ENCODE measurements around the gene TRIM17.

The TRIM17 gene

DNA sequence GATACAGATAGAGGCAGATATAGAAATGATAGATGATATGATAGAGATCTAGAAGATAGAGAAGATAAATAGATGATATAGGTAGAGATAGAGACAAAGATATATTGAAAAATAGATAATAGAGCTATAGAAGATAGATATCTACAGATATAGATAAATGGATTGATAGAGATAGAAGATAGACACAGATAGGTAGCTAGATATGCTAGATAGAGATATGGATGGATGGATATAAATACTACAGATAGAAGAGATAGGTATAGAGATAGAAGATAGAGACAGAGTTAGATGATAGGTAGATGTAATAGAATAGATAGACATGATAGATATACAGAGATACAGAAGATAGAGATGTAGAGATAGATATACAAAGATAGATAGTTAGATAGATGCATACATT, 31.4 kb downstream of the TRIM17 start:
- H3K9ac ChIP-seq, result no peak overlapping the region
- TF ChIP-seq, protein P1, sequence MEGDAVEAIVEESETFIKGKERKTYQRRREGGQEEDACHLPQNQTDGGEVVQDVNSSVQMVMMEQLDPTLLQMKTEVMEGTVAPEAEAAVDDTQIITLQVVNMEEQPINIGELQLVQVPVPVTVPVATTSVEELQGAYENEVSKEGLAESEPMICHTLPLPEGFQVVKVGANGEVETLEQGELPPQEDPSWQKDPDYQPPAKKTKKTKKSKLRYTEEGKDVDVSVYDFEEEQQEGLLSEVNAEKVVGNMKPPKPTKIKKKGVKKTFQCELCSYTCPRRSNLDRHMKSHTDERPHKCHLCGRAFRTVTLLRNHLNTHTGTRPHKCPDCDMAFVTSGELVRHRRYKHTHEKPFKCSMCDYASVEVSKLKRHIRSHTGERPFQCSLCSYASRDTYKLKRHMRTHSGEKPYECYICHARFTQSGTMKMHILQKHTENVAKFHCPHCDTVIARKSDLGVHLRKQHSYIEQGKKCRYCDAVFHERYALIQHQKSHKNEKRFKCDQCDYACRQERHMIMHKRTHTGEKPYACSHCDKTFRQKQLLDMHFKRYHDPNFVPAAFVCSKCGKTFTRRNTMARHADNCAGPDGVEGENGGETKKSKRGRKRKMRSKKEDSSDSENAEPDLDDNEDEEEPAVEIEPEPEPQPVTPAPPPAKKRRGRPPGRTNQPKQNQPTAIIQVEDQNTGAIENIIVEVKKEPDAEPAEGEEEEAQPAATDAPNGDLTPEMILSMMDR (conservative IDR thresholded peaks at IDR 0.05; ENCODE audit: low read depth, low read length), result no peak
- no peaks in the 10 kb centered on the region for H3K27me3 ChIP-seq (ENCODE audit: insufficient read depth, low read depth)

DNA sequence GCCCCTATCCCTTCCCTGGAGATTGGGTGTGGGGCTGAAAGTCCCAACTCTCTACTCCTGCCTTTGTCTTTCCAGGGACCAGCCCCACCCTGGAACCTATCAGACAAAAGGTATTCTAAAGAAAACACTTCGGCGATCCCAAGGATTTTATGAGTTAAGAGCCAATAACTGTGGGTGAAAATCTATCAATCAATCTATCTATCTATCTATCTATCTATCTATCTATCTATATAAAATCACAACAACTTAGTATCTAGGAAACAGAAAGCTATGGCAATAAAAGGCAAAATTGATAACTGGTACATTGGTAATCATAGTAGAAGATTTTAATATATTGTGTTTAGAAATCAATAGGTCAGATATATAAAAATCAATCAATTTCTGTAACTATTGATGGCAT, 32.9 kb downstream of the TRIM17 start:
- Histone ChIP-seq H3K27me3 (ENCODE audit: insufficient read depth, low read depth) (no peaks in the 10 kb centered on the region), H2AFZ (ENCODE audit: low read depth) (no peak overlapping the region), H3K36me3 (ENCODE audit: insufficient read depth) (no peaks in the 10 kb centered on the region), H3K27ac (no peak overlapping the region), H3K4me2 (no peak overlapping the region), H3K79me2 (ENCODE audit: insufficient read depth, low read depth) (no peaks in the 10 kb centered on the region), H3K4me1 (ENCODE audit: low read depth, poor library complexity, severe bottlenecking) (no peaks in the 10 kb centered on the region), H3K4me3 (IDR thresholded peaks at IDR 0.05; ENCODE audit: insufficient read depth, low read depth, low read length) (no peak overlapping the region), H4K20me1 (ENCODE audit: insufficient read depth) (no peaks in the 10 kb centered on the region), H3K9ac (no peak overlapping the region)
- TF ChIP-seq, protein P1 (conservative IDR thresholded peaks at IDR 0.05; ENCODE audit: low read depth, low read length), result no peak

More for the DNA sequence above, 31.4 kb downstream of the TRIM17 start:
- no peaks in the 10 kb centered on the region for H4K20me1 ChIP-seq (ENCODE audit: insufficient read depth)
- H2AFZ ChIP-seq (ENCODE audit: low read depth), result no peak overlapping the region
- H3K4me2 ChIP-seq, result no peak overlapping the region
- H3K4me1 ChIP-seq (ENCODE audit: low read depth, poor library complexity, severe bottlenecking), result no peaks in the 10 kb centered on the region
- H3K79me2 ChIP-seq (ENCODE audit: insufficient read depth, low read depth), result no peaks in the 10 kb centered on the region
- no peak overlapping the region for H3K27ac ChIP-seq
- H3K36me3 ChIP-seq (ENCODE audit: insufficient read depth), result no peaks in the 10 kb centered on the region
- H3K4me3 ChIP-seq (IDR thresholded peaks at IDR 0.05; ENCODE audit: insufficient read depth, low read depth, low read length), result no peak overlapping the region

DNA sequence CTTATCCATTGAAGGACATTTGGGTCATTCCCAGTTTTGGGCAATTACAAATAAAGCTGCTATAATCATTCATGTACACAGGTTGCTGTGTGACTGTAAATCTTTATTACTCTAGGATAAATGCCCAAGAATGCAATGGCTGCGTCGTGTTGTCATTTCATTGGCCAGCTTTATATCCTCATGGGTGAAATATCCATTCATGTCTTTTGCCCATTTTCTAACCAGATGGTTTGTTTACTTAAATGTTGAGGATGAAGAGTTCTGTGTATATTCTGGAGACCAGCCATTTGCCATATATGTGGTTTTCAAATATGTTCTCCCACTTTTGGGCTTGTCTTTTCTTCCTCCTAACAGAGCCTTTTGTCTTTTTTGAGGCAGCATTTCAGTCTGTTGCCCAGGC, 35.3 kb downstream of the TRIM17 start:
- H3K4me2 ChIP-seq, result no peak overlapping the region
- no peak overlapping the region for H3K4me3 ChIP-seq (IDR thresholded peaks at IDR 0.05; ENCODE audit: insufficient read depth, low read depth, low read length)
- no peaks in the 10 kb centered on the region for H3K27me3 ChIP-seq (ENCODE audit: insufficient read depth, low read depth)
- no peak overlapping the region for H2AFZ ChIP-seq (ENCODE audit: low read depth)
- H3K27ac ChIP-seq, result no peak overlapping the region
- H3K4me1 ChIP-seq (ENCODE audit: low read depth, poor library complexity, severe bottlenecking), result no peaks in the 10 kb centered on the region
- TF ChIP-seq, protein P1 (conservative IDR thresholded peaks at IDR 0.05; ENCODE audit: low read depth, low read length), result no peak
- no peaks in the 10 kb centered on the region for H3K36me3 ChIP-seq (ENCODE audit: insufficient read depth)
- H4K20me1 ChIP-seq (ENCODE audit: insufficient read depth), result no peaks in the 10 kb centered on the region
- no peak overlapping the region for H3K9ac ChIP-seq
- no peaks in the 10 kb centered on the region for H3K79me2 ChIP-seq (ENCODE audit: insufficient read depth, low read depth)

DNA sequence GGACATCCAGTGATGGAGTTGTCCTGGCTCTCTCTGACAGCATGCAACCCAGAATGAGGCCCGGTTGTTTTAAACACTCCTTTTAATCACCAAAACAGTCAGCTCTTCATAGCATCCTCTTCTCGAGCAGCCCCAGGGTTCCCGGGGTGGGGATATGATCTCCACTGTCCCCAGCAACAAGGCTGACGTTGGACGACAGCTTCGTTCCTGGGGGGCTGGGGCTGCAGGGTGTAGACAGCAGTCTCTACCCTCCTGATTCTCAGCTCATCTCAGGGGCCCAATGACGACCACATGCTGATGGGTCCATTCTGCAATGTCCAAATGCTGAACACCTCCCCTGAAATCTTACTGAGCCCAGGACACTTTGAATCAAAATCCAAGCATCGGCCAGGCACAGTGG, 37.0 kb downstream of the TRIM17 start:
- Histone ChIP-seq H2AFZ (ENCODE audit: low read depth) (no peak overlapping the region), H3K4me1 (ENCODE audit: low read depth, poor library complexity, severe bottlenecking) (no peaks in the 10 kb centered on the region), H3K79me2 (ENCODE audit: insufficient read depth, low read depth) (no peaks in the 10 kb centered on the region), H3K36me3 (ENCODE audit: insufficient read depth) (no peaks in the 10 kb centered on the region), H3K9ac (no peak overlapping the region), H3K4me2 (no peak overlapping the region), H3K27me3 (ENCODE audit: insufficient read depth, low read depth) (no peaks in the 10 kb centered on the region), H4K20me1 (ENCODE audit: insufficient read depth) (no peaks in the 10 kb centered on the region), H3K27ac (no peak overlapping the region), H3K4me3 (IDR thresholded peaks at IDR 0.05; ENCODE audit: insufficient read depth, low read depth, low read length) (no peak overlapping the region)
- TF ChIP-seq, protein P1 (conservative IDR thresholded peaks at IDR 0.05; ENCODE audit: low read depth, low read length), result no peak

Measured in KMS-11 (cell line).